Right forelimb (tissue), 1 donor: ENCODE measurements around the gene SPHK2.
A peak's percentile ranks its signal among the peaks of the same experiment; 100 is the strongest.
"Not testable (repeated sequence)": the region's sequence is repeated elsewhere in the genome, so short reads cannot be mapped to it uniquely, and the experiment has no call there.

Experiments used
- DNase-seq: peaks from one replicate; pipeline ENCODE4 v3.0.0-alpha.2; 2018

The SPHK2 gene

DNA sequence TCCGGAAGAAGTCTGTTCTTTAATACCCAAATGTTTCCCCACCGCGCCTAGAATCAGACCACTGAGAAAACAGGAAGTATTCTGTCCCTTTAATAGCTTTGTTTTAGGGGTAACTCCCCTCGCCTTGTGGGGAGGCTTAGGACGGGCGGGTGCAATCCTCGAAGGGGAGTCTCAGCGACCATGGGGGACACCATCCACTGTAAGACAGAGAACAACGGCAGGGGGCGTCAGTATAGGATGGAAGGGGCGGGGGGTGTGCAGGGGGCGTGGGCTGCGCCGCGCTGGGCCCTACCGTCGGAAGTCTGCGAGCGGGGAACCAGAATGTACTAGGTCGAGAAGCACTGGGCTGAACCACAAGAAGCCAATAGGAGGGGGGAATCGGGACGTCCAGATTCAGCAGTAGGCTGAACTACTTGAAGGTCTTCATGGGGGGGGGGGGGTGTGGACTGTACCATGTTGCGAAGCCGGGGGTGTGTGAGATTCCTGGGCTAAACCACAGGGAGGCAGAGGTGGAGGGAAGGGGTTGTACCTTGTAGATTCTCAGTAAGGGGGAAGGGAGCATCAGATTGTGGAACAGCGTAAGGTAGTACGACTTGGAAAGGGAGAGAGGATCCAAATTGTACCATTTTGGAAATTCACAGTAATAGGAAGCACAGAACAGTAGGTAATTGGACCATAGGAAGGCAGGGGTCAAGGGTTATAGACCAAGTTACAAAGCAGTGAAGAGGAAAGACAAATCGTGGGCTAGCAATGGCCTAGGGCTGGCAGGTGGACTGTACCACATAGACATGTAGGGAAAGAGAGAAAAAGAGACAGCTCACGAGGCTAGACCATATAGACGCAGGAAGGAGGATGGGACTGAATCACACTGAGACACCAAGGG, 18.9 kb downstream of the SPHK2 start:
- peak; percentile 88 for DNase-seq

- no peak for DNase-seq
Measured at GRCh38 chr19:48638831-48639381, 19.6 kb downstream of the SPHK2 start.

DNA sequence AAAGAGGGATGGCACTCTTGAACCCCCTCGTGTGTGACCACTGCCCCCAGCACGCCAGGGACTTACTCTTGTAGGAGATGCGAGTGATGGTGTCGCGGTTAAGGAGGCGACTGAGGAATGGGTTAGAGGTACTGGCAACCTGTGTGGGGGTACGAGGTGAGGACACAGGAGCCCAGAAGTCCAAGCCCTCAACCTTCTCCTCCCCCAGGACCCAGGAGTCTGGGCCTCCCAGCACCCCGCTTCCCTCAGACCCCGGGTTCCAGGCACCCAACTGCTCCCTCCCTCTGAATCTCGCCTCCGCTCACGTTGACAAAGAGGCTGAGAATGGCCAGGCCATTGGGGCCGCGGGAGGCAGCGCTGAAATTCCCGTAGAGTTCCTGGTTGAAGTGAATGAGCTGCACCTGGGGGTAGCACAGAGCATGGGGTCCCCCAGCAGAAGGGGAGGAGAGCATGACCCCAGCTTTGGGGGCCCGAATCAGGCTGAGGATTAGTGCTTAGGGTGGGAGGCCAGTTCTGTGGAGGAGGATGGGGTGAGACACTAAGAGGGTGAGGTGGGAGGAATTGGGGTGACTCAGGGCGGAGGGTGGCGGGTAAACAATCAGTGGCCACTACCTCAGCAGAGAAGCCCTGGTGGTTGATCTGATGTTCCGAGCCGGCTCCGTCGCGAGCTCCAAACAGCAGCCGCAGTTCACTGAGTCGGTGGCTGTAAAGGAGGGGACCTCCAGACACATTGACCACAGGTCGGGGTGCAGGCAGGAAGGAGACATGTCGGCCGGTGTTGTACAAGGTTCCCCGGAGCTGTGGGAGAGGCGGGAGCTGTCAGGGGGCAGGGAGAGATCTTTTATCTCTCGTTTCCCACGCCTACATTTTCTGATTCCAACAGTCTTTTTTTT, 20.4 kb downstream of the SPHK2 start:
- DNase-seq: no peak

DNA sequence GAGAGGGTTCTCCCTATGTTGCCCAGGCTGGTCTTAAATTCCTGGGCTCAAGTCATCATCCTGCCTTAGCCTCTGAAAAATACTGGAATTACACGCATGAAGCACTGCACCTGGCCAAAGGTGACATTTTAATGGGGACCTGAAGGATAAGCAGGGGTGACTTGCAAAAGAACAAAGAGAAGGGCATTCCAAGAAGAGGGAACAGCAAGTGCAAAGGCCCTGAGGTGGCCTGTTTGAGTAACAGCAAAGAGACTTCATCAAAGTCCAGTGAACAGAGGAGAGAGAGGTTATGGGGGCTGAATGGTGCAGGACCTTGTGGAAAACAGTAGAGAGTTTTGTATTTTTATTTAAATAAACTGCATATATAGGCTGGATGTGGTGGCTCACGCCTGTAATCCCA, 22.5 kb downstream of the SPHK2 start:
- DNase-seq: no peak

GRCh38 chr19:48642862-48643261, 23.6 kb downstream of the SPHK2 start:
- no peak for DNase-seq

GRCh38 chr19:48644355-48644754, 25.0 kb downstream of the SPHK2 start:
- DNase-seq: no peak

DNA sequence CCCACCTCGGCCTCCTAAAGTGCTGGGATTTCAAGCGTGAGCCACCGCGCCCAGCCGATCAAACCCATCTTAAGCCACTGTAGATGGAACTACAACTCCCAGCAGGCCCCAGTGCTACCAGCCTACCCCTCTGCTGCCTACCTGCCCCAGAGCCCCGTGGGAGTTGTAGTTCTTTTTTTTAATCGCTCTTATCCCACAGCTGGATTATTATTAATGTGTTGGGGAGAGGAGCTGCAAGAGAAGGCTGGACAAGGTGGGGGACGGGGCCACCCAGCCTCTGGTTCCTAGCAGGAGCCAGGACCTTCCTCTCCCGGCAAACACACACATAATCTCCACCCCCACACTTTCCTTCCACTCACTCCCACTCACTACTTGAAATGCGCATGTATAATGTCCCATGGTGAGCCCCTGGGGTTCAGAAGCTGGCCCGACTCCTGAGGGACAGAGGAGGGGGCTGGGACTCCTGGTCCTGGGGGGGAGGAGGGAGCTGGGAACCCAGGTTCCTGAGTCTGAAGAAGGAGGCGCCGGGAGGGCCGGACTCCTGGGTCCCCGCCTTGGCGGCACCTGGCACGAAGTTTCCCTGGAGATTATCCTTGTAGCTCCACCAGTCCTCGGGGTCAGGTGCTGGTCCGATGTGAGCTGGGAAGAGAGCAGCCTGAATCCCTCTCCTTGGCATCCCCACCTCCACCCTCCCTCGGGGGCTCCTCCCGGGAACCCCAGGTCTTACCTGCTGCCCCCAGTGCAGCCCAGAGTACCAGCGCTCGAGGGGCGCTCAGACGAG, 25.7 kb downstream of the SPHK2 start:
- DNase-seq: peak; percentile 77

- no peak for DNase-seq
Measured at GRCh38 chr19:48645620-48646000, 26.3 kb downstream of the SPHK2 start.

DNA sequence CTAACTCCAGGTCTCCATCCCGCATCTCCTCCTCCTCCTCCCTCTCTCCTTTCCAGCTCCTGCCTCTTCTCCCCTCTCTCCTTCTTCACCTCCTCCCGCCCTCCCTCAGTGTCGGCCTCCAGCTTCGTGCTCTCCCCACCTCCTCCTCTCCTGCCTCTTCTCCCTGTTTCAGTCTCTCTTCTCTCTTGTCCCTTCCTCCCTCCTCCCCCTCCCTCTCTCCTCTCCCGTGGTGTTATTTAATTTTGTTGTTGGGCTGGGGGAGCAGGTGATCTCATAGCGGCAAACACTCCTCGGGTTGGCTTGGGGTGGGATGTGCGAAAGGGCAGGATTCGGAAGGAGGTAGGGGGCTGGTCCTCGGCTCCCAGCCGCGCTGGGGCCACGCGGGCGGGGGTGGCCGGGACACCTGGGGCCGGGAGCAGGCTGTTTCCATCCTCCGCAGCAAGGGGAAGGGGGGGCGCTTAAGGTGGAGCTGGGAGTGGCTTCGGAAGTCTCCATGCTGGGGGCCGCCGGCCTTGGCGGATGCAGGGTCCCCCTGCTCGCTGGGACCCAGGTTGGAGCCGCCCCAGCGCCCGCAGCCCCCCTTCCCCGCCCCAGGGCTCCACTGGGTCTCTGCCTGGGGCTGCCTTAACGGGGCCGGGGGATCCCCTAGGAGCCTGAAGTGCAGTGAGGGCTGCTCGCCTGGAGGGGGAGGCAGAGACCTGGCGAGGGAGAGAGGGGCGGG, 26.9 kb downstream of the SPHK2 start, which contains the start of gene CA11:
Gene CA11 (minus strand): TSS at position 187 of the 721 bp plus-strand sequence. CDS start 555 bp downstream, outside the sequence.
- peak; percentile 94 for DNase-seq

DNA sequence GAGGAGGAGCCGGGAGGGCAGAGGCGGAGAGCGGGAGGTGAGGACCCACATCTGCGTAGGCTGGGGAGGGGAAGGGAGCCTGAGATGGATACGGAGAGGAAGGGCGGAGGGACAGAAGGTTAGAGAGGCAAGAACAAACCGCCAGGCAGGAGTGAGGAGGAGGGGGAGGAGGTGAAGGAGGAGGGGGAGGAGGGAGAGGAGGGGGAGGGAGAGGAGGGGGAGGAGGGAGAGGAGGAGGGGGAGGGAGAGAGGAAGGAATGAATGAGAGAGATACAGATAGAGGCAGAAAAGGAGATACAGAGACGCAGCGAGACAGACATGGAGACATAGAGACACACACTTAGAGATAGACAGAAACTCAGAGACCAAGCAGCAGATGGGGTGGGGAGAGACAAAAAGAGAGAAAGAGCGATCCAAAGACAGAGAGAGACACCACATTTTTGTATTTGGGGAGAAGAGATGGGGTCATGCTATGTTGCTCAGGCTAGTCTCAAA, 27.5 kb downstream of the SPHK2 start:
- no peak for DNase-seq

GRCh38 chr19:48648134-48648533, 28.8 kb downstream of the SPHK2 start:
- DNase-seq: no peak

DNA sequence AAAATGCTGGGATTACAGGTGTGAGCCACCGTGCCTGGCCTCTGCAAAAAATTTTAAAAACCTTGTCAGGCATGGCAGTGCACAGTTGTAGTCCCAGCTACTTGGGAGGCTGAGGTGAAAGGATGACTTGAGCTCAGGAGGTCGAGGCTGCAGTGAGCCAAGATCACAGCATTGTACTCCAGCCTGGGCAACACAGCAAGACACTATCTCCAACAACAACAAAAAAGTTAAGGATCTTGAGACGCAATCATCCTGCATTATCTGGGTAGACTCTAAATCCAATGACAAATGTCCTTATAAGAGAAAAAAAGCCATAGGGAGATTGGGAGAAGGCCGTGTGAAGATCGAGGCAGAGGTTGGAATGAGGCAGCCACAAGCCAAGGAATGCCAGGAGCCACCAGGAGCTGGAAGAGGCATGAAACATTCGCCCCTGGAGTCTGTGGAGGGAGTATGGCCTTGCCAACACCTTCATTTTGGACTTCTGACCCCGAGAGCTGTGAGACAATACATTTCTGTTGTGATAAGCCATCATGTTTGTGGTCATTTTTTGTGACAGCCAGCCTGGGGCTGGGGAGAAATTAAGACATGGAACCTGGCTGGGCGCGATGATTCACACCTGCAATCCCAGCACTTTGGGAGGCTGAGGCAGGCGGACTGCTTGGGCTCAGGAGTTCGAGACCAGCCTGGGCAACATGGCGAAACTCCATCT, 31.8 kb downstream of the SPHK2 start:
- no peak for DNase-seq

GRCh38 chr19:48651683-48652048, 32.4 kb downstream of the SPHK2 start:
- no peak for DNase-seq

DNA sequence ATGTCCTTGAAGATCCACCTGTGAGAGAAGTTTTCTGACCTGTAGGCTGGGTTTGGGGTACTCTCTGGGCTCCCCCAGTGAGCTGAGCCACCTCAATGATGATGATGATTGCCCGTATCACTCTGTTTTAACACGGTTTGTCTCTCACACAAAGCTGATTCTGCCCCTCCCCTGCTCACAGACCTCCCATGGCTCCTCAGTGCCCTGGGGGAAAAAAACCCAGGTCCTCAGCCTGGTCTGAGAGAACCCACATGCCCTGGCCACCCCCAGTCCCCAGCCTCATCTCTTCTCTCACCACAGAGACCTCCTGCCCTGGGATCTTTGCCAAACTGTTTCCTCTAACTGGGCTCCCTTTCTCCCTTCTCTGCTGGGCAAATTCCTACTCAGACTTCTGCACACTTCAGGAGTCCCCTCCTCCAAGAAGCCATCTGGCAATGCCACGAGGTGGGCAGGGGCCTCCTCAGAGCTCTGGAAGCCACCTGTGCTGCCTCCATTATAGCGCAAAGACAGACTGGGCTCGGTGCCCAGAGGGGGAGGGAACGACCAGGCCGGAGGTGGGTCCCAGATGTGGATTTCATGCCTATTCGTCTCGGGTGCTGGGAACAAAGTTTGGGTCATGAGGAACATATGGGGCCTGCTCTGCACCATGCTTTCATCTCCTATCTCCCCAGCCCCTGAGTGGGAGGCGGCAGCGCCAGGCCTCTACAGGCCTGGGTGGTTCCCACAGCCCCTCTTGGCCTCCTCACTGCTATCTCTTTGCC, 35.2 kb downstream of the SPHK2 start:
- DNase-seq: peak; percentile 77

GRCh38 chr19:48656840-48657474, 37.7 kb downstream of the SPHK2 start:
- no peak for DNase-seq

DNA sequence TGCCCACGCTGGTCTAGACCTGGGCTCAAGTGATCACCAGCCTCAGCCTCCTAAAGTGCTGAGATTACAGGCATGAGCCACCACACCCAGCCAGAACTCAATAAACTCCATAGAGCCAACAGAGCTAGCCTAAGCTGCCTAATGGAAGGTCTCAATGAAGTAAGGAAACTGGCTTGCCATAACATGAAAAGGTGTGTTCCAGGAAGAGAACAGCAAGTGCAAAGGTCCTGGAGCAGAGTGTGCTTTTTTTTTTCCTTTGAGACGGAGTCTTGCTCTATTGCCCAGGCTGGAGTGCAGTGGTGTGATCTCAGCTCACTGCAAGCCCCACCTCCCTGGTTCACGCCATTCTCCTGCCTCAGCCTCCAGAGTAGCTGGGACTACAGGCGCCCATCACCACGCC, 38.5 kb downstream of the SPHK2 start:
- not testable (repeated sequence) for DNase-seq

- no peak for DNase-seq
Measured at GRCh38 chr19:48658483-48658882, 39.2 kb downstream of the SPHK2 start.

DNA sequence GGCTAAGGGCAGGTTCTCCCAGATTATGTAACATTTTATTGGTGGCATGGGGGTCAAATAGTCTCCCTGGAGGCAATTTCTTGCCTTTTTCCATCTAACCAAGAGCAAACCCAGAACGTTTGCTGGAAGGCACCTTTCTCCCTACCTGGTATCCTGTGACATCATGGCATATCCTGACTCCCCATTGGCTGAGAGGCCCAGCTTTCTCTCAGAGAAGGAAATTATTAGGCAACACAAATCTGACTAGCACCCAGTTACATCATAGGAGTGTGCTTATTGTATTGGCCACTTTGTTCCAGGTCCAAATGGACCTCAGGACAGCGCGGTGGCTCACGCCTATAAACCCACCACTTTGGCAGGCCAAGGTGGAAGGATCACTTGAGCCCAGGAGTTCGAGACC, 40.5 kb downstream of the SPHK2 start:
- DNase-seq: no peak

- peak; percentile 82 for DNase-seq
Measured at GRCh38 chr19:48660852-48661710, 41.8 kb downstream of the SPHK2 start.
